Ishikawa (cell line): ENCODE data around the gene TSPAN9.
A peak's percentile ranks its signal among the peaks of the same experiment; 100 is the strongest.

Experiments
- CEBPB ChIP-seq: IDR thresholded peaks from 2 replicates; pipeline ENCODE4 v1.6.1; 2012
- CREB1 ChIP-seq: IDR thresholded peaks from 2 replicates; pipeline ENCODE4 v1.6.1; 2012; ENCODE audit warnings: low read depth
- EGR1 ChIP-seq: IDR thresholded peaks from 2 replicates; pipeline ENCODE4 v1.6.1; 2012
- EP300 ChIP-seq: IDR thresholded peaks from 2 replicates; pipeline ENCODE4 v1.6.1; 2012; ENCODE audit warnings: borderline replicate concordance
- FOXM1 ChIP-seq: IDR thresholded peaks from 2 replicates; pipeline ENCODE4 v1.6.1; 2012; ENCODE audit warnings: low read depth, borderline replicate concordance
- MAX ChIP-seq: IDR thresholded peaks from 2 replicates; pipeline ENCODE4 v1.6.1; 2012
- NFIC ChIP-seq: IDR thresholded peaks from 2 replicates; pipeline ENCODE4 v1.6.1; 2012
- RAD21 ChIP-seq: IDR thresholded peaks from 2 replicates; pipeline ENCODE4 v1.6.1; 2012; ENCODE audit warnings: low read depth
- REST ChIP-seq: IDR thresholded peaks from 2 replicates; pipeline ENCODE4 v1.6.1; 2012; ENCODE audit warnings: low read depth, mild to moderate bottlenecking
- TAF1 ChIP-seq: IDR thresholded peaks from 2 replicates; pipeline ENCODE4 v1.6.1; 2012; ENCODE audit warnings: low read depth, mild to moderate bottlenecking
- TCF12 ChIP-seq: IDR thresholded peaks from 2 replicates; pipeline ENCODE4 v1.6.1; 2012; ENCODE audit warnings: low read depth
- TEAD4 ChIP-seq: IDR thresholded peaks from 2 replicates; pipeline ENCODE4 v1.6.1; 2012
- YY1 ChIP-seq: IDR thresholded peaks from 2 replicates; pipeline ENCODE4 v1.6.1; 2012; ENCODE audit warnings: low read depth
- ZBTB7A ChIP-seq: IDR thresholded peaks from 2 replicates; pipeline ENCODE4 v1.6.1; 2012; ENCODE audit warnings: low read depth
- TF ChIP-seq, protein P1 (sequence below): IDR thresholded peaks from 2 replicates; pipeline ENCODE4 v1.6.1; 2012

The TSPAN9 gene

DNA sequence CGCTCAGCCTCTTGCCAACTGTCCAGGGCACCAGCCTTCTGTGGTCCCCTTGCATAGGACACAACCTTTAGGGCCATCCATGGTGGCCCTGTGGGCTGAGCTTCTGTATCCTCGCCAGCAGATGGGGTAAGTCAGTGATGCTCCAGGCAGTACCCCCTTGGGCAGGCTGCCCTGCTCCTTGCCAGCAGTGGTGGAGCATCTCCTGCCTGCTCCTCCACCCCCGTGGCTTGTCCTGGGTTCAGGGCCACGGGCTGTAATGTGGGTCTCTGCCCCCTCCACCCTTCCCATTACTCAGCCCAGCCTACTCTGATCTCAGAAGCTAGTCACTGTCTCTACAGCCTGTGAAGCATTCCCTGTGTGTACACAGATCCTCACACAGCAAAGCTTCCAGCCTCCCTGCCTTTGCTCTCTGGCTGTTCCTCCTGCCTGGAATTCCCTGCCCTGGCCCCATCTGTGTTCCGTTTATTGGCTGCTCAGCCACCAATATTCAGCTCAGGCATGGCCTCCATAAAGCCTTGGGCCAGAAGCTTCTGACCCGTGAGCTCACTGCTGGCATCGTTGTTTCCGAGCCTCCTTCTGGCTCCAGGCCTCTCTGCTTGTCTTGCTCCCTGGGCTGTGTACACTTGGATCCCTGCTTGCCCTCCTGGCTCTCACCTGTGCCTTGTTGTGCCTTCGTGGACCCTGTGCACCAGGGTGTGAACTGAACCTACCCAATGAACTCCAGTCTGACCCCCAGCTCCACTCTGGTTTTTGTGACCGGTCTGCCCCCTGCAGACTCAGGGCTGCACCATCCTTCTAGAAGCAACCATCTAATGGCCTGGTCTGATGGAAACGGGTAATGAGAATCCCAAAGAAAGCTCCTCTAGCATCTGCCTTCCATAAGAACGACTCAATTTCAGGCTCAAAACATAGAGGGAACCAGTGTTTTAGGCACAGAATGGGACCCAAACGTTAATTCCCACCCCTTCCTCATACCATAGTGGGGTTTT, 236.8 kb downstream of the TSPAN9 start:
- TF ChIP-seq, protein P1, sequence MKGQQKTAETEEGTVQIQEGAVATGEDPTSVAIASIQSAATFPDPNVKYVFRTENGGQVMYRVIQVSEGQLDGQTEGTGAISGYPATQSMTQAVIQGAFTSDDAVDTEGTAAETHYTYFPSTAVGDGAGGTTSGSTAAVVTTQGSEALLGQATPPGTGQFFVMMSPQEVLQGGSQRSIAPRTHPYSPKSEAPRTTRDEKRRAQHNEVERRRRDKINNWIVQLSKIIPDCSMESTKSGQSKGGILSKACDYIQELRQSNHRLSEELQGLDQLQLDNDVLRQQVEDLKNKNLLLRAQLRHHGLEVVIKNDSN = no peak
- peak; percentile 29; the same call in 1 of the 2 replicates for TF ChIP-seq RAD21

- TF ChIP-seq TAF1 (no peak), RAD21 (no peak), FOXM1 (no peak), ZBTB7A (no peak), EP300 (peak; percentile 39; the same call in 1 of the 2 replicates), REST (no peak), NFIC (peak; percentile 65), EGR1 (no peak), TCF12 (peak; percentile 85), MAX (peak; percentile 60), CEBPB (no peak), YY1 (no peak), TEAD4 (no peak), CREB1 (no peak)
- TF ChIP-seq, protein P1 = no peak
These were observed 238.1 kb downstream of the TSPAN9 start for GRCh38 chr12:3315201-3315661.

- TF ChIP-seq TAF1 = no peak
- no peak for TF ChIP-seq TEAD4
- TF ChIP-seq YY1 = no peak
These were observed 239.7 kb downstream of the TSPAN9 start for GRCh38 chr12:3316776-3317480.

- TF ChIP-seq TCF12 (no peak), CREB1 (no peak), REST (no peak), YY1 (no peak), NFIC (no peak), TEAD4 (no peak), ZBTB7A (no peak), CEBPB (no peak), RAD21 (no peak), EP300 (no peak), MAX (no peak), EGR1 (no peak), FOXM1 (no peak), TAF1 (no peak)
- TF ChIP-seq, protein P1 = no peak
These were observed 240.3 kb downstream of the TSPAN9 start for GRCh38 chr12:3317481-3317815.

DNA sequence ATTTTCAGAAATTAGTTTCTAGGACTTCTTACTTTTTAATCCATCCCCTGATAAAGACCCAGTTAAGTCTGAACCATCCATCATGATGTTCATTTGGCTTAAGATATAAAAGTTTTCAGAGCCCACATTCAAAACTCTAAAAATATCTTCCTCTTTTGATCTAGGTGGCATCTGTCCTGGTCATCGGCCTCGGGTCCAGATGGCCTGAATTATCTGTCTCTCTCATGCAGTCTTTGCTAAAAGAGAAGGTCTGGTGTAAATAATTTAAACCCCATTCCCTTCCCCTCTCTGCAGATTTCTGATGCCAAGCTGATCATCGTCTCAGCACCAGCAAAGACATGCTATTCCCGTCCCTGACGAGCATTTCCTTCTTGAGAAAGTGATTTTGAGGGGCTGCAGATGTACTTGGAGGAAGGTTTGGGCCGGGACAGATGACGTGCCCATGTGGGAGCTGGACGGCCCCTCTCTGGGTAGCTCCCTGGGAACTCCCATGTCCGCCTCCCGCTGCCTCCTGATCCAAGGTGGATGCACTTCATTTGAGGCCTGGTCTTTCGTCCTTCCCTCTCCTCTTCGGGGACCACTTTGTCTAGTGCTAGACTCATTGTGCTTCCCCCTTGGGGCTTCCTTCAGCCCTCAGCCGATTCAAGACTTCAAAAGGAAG, 240.8 kb downstream of the TSPAN9 start:
- TF ChIP-seq RAD21 (no peak), TCF12 (no peak), CREB1 (no peak), FOXM1 (no peak), MAX (no peak), YY1 (no peak), CEBPB (no peak), ZBTB7A (no peak), REST (no peak)
